Fibroblast of pulmonary artery (primary cell): ENCODE measurements around the gene MAN1A1.

ENCODE experiments used
- DNase-seq: peaks from one replicate; pipeline ENCODE4 v3.0.0-alpha.2; 2010; ENCODE audit warnings: low read depth
- H3K4me3 ChIP-seq: replicated peaks from 2 replicates; pipeline ENCODE4 v1.5.1; 2011; ENCODE audit warnings: low read depth, mild to moderate bottlenecking, control low read depth, low read length, moderate library complexity
- CTCF ChIP-seq: IDR thresholded peaks from 2 replicates; pipeline ENCODE4 v1.5.1; 2011; ENCODE audit warnings: mild to moderate bottlenecking, control low read depth, low read length, inconsistent platforms; ENCODE audit errors: missing control alignments

Gene MAN1A1

GRCh38 chr6:119255492-119255891, 94.1 kb downstream of the MAN1A1 start:
- no peak for DNase-seq
- TF ChIP-seq CTCF = no peak
- no peak overlapping the region for H3K4me3 ChIP-seq

DNA sequence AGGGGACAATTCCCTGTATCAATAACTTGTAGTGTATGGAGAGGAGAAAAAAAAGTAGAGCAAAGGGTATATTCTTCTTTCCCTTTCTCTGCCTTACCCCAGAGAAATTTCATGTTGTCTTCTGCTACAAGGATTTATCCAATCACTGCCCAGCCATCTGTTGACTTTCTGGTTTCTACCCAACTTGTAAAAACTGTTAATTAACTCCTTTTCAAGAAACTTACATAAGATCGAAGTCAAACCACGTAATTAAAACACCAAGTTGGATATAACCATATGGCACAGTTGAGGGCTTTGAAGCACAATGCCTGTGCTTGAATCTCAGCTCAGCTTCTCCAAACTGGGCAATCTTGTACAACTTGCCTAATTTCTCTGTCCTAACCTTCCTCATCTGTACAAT, 99.5 kb downstream of the MAN1A1 start:
- no peak for DNase-seq
- no peak overlapping the region for H3K4me3 ChIP-seq
- no peak for TF ChIP-seq CTCF

GRCh38 chr6:119249319-119249718, 100.2 kb downstream of the MAN1A1 start:
- DNase-seq = no peak
- TF ChIP-seq CTCF = no peak
- no peak overlapping the region for H3K4me3 ChIP-seq

DNA sequence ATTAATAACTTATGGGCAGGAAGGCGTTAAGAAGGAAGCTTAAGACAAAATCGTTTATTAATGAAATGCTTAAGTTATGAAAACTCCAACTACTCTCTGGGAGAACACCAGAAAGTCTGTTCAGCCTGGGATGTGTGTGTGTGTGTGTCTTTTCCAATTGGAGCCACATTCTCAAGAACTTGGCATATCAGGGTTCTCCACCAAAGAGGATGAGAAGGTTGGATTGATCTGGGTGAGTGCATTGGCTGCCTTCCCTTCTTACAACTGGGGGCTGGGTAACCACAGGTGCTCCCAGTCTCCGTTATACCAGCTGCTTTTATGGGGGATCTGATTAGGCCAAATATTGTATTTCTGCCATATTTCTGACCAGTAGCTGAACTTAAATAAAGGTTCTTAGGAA, 102.1 kb downstream of the MAN1A1 start:
- no peak overlapping the region for H3K4me3 ChIP-seq
- DNase-seq = no peak
- no peak for TF ChIP-seq CTCF

DNA sequence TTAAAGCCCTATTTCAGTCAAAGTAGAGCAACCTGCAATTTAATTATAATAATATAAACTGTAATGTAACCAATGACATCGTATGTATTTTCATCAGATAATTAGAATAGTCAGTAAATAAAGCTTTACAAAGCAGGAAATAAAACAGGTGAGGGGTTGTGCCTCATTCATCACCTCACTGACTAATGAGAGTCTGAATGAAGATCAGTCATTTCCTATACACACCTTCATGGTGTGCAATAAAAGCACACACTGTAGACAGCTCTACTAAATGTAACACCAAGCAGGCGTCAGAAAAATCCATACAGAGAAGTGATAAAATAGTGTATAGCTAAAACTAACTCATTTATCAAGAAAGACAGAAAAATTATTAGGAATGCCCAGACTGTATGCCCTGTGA, 105.9 kb downstream of the MAN1A1 start:
- DNase-seq = no peak
- no peak for TF ChIP-seq CTCF
- H3K4me3 ChIP-seq = no peak overlapping the region

- DNase-seq = no peak
- TF ChIP-seq CTCF = no peak
- no peak overlapping the region for H3K4me3 ChIP-seq
These were observed 106.5 kb downstream of the MAN1A1 start for GRCh38 chr6:119243037-119243436.

DNA sequence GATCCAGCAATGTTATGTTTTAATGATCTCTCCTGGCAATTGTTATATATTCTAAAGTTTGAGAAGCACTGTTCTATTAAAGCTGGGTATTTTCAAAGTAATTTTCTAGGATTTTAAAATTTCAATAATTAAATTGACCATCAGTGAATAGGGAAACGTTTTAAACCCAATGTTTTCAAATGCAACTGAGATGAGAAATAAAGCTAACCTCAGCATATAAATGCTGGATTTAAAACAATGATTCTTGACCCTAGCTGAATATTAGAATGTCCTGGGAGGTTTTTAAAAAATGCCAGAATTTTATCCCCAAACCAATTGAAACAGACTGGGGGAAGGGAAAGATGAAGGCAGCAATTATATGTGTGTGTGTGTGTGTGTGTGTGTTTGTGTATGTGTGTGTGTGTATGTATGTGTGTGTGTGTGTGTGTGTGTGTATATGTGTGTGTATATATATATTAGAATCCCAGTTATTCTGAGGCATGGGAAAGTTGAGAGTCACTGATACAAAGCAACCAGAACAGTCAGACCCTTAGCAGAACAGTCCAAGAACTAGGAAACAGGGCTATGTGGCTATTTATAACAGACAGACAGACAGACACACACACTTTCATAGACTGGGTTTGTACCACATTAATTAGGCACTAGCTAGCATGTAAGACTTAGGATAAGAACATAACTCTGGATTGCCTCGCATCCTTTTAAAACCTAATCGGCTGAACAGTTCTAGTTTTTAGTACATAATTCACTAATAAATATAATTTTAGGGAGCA, 107.8 kb downstream of the MAN1A1 start:
- H3K4me3 ChIP-seq = no peak overlapping the region
- no peak for DNase-seq
- no peak for TF ChIP-seq CTCF
